AG04449 (cell line): ENCODE measurements around the gene RASL10B.
A peak's percentile ranks its signal among the peaks of the same experiment; 100 is the strongest.

Experiments
- CTCF ChIA-PET: fragments of 350-600 bp; formaldehyde crosslinking; extraction: SDS; loops from one replicate; lab custom pipeline; 2021; ENCODE audit warnings: antibody characterized with exemption; lab: Yijun Ruan, JAX
- POLR2A ChIA-PET: fragments of 400-600, 350-600 bp; formaldehyde crosslinking; extraction: SDS; loops from one replicate; lab custom pipeline; 2020; ENCODE audit warnings: antibody characterized with exemption, inconsistent platforms; lab: Yijun Ruan, JAX
- DNase-seq: peaks from one replicate; pipeline ENCODE4 v3.0.0-alpha.2; 2010; ENCODE audit warnings: low read depth, low spot score
- H3K4me3 ChIP-seq: 2 replicates; pipeline ENCODE4 v1.5.1; 2011; ENCODE audit warnings: low read depth, mild to moderate bottlenecking, control low read depth, low read length
- CTCF ChIP-seq: IDR thresholded peaks from one replicate; pipeline ENCODE4 v1.5.1; 2011; ENCODE audit warnings: mild to moderate bottlenecking, moderate library complexity, low read length, control low read depth, inconsistent platforms; ENCODE audit not compliant: insufficient read depth; ENCODE audit errors: missing control alignments

The RASL10B gene

GRCh38 chr17:35731239-35731916 lies at the start of gene RASL10B:
RASL10B (plus strand) TSS chr17:35731639; CDS start chr17:35735185, 3,546 bp downstream.
- H3K4me3 ChIP-seq: peak within 1 kb of the TSS; percentile 64
- no peak for TF ChIP-seq CTCF
- CTCF ChIA-PET: interaction anchor here (0.6 to 6.5 kb wide), 11 partner anchors 8 to 419 kb away, joined by 3 to 43 read pairs (median 4); no protein-coding TSS in a partner anchor
- POLR2A ChIA-PET: interaction anchor here (0.9 to 1.1 kb wide), 2 partner anchors 12 to 358 kb away, joined by 3 read pairs; partner anchors contain the start of gene SLFN11
- no peak for DNase-seq

- POLR2A ChIA-PET: no interaction called here
- TF ChIP-seq CTCF: no peak
Measured at GRCh38 chr17:35683591-35683990, 47.8 kb upstream of the RASL10B start.

GRCh38 chr17:35684055-35684802 lies 47.2 kb upstream of the RASL10B start:
- ChIA-PET CTCF (interaction anchor here (1.0 to 1.7 kb wide), 5 partner anchors 8 to 71 kb away, joined by 3 to 7 read pairs (median 6); no protein-coding TSS in a partner anchor), POLR2A (no interaction called here)
- no peak for TF ChIP-seq CTCF
- H3K4me3 ChIP-seq: no peak overlapping the region
- peak; percentile 41 for DNase-seq

More at GRCh38 chr17:35683591-35683990, 47.8 kb upstream of the RASL10B start:
- DNase-seq: no peak
- CTCF ChIA-PET: interaction anchor here (1.0 to 1.7 kb wide), 5 partner anchors 8 to 70 kb away, joined by 3 to 7 read pairs (median 6); no protein-coding TSS in a partner anchor
- H3K4me3 ChIP-seq: no peak overlapping the region

- TF ChIP-seq CTCF: no peak
- ChIA-PET CTCF (interaction anchor here (0.8 kb wide), 2 partner anchors 9 to 55 kb away, joined by 3 read pairs; no protein-coding TSS in a partner anchor), POLR2A (no interaction called here)
- no peak for DNase-seq
- no peak overlapping the region for H3K4me3 ChIP-seq
Measured at GRCh38 chr17:35692512-35693210, 38.8 kb upstream of the RASL10B start.

GRCh38 chr17:35693662-35694061 lies 37.8 kb upstream of the RASL10B start:
- no peak for DNase-seq
- CTCF ChIA-PET: interaction anchor here (2.2 kb wide), 1 partner anchor 54 kb away, joined by 5 read pairs; no protein-coding TSS in a partner anchor
- TF ChIP-seq CTCF: no peak
- no peak overlapping the region for H3K4me3 ChIP-seq
- POLR2A ChIA-PET: no interaction called here
